Small intestine (tissue), 7 donors: Measurements from ENCODE around the gene ASIC5. TPM values are rescaled to one million over a fixed set of nuclear protein-coding genes. Genes with fewer than 3 reads are reported as not detected.
"Not testable (repeated sequence)": the region's sequence is repeated elsewhere in the genome, so short reads cannot be mapped to it uniquely, and the experiment has no call there.

Experiments
- DNase-seq, 2 donors: peaks; one replicate each; pipeline versions ENCODE4 v3.0.0 to v3.0.0-alpha.2; 2013
- FAIRE-seq: peaks from 2 replicates; lab custom pipeline; 2012; peaks lifted over from hg19 to GRCh38; lab: Jason Lieb, UNC
- H3K27ac ChIP-seq, 3 donors: one replicate each; pipeline ENCODE4 v1.5.1; 2013; ENCODE audit warnings: low read length in 2 of 3, mild to moderate bottlenecking in 2 of 3, control low read depth in 1 of 3, inconsistent platforms in 1 of 3, low read depth in 1 of 3, moderate library complexity in 1 of 3
- H3K27me3 ChIP-seq, 3 donors: one replicate each; pipeline ENCODE4 v1.6.1; 2013; ENCODE audit warnings: low read length in 3 of 3, inconsistent platforms in 1 of 3; ENCODE audit not compliant: control insufficient read depth in 3 of 3, insufficient read depth in 3 of 3
- H3K36me3 ChIP-seq, 3 donors: one replicate each; pipeline ENCODE4 v1.6.1; 2013; ENCODE audit warnings: low read length in 3 of 3, inconsistent platforms in 1 of 3, low read depth in 1 of 3, mild to moderate bottlenecking in 1 of 3, moderate library complexity in 1 of 3; ENCODE audit not compliant: control insufficient read depth in 3 of 3, insufficient read depth in 2 of 3
- H3K4me1 ChIP-seq, 3 donors: one replicate each; pipeline ENCODE4 v1.6.1; 2013; ENCODE audit warnings: low read length in 2 of 3, inconsistent platforms in 1 of 3, low read depth in 1 of 3, mild to moderate bottlenecking in 1 of 3, moderate library complexity in 1 of 3; ENCODE audit not compliant: control insufficient read depth in 3 of 3, insufficient read depth in 2 of 3
- H3K4me3 ChIP-seq, 3 donors: one replicate each; pipeline ENCODE4 v1.5.1; 2013; ENCODE audit warnings: low read length in 3 of 3, control low read depth in 1 of 3, inconsistent platforms in 1 of 3, low read depth in 1 of 3, mild to moderate bottlenecking in 1 of 3, moderate library complexity in 1 of 3
- H3K9me3 ChIP-seq, 2 donors: one replicate each; pipeline ENCODE4 v1.6.1; 2013; ENCODE audit warnings: low read depth in 1 of 2, low read length in 1 of 2; ENCODE audit not compliant: control insufficient read depth in 2 of 2, insufficient read depth in 1 of 2
- WGBS, 3 donors: extraction: QIAGEN DNeasy Blood & Tissue Kit; methylation state at CpG; one replicate each; pipeline ENCODE4 v1.1.7; 2013; 5-methylcytosine and 5-hydroxymethylcytosine counted together
- polyA plus RNA-seq, 4 donors: library from polyadenylated mRNA; stranded (reverse) in 3 of 4; unstranded in 1 of 4; fragments of 200-250 nt in 3 of 4; fragments of 120-200 nt in 1 of 4; gene quantifications; one replicate each; pipeline versions ENCODE4 v1.2.1 to v1.2.3, GENCODE V29; 2013
- donor health status: healthy with polysubstance abuse.
- donor health status: control.
- donor health status: control.
- donor health status: Bipolar disorder and iron deficiency.
- donor health status: healthy.

Gene ASIC5
- polyA plus RNA-seq, 4 donors = 1.0 TPM; not detected in 3

DNA sequence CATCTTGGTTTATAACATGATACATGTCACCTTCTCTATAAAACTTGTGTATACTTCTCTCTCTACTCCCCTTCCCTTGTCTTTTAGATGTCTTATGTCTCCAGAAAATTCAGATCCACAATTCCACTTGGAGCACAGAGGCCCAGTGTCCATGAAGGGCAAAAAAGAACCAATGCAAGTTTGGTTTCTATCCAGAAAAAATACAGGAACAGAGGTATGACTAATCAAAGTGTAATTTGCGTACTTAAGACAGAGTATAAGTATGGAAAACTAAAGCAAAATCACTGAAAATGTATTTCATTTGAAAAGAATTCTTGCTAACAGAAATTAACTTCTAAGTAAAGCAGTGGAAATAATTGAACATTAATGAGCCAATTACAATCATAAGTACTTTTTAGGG lies 61.1 kb downstream of the ASIC5 start:
- Histone ChIP-seq H3K36me3 (no peaks in the 10 kb centered on the region), H3K27me3 (no peaks in the 10 kb centered on the region), H3K27ac (no peak overlapping the region), H3K9me3 (no peaks in the 10 kb centered on the region), H3K4me1 (no peaks in the 10 kb centered on the region), H3K4me3 (no peak overlapping the region)
- WGBS, 3 donors = 83 to 93% (median 85%) methylated on average over 1 of the region's 1 CpG
- DNase-seq = no peak
- no peak for FAIRE-seq

DNA sequence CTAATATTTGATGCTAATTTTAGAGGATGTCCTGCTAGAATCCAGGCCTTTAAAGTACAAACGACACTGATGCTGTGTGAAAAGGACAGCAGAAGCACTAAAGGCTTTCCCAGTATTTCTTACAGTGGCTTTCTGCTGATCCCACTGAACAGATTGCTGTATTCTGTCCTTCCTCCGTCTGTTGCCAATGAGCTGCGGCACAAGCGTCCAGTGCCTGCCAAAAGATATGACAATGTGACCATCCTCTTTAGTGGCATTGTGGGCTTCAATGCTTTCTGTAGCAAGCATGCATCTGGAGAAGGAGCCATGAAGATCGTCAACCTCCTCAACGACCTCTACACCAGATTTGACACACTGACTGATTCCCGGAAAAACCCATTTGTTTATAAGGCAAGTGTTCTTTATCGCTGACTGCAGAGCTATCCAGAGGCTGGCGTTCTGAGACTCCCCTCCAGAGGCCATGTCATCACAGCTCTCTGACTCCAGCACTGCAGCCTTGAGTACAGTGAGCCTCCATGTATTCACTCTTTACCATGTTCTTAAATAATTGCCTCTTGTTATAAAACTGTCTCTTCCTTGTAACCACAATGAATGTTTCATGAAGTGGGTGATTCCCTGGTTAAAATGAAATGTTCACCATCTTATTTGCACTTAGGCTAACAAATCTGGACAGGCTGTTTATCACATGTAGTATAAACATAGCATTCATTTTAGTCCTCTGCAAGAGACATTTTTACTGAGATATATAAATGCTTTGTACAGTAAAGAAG lies 63.7 kb downstream of the ASIC5 start:
- DNase-seq (no peak), FAIRE-seq (no peak)
- Histone ChIP-seq H3K4me3 (no peak overlapping the region), H3K27me3 (no peaks in the 10 kb centered on the region), H3K27ac (peak overlapping the region in 1 of 3 donors; percentile 27), H3K9me3 (no peaks in the 10 kb centered on the region), H3K36me3 (peaks cover 0 to 3% (median 0%) of the 10 kb centered on the region in 3 donors), H3K4me1 (no peaks in the 10 kb centered on the region)
- WGBS, 3 donors = 67 to 80% (median 75%) methylated on average over 9 of the region's 9 CpGs

DNA sequence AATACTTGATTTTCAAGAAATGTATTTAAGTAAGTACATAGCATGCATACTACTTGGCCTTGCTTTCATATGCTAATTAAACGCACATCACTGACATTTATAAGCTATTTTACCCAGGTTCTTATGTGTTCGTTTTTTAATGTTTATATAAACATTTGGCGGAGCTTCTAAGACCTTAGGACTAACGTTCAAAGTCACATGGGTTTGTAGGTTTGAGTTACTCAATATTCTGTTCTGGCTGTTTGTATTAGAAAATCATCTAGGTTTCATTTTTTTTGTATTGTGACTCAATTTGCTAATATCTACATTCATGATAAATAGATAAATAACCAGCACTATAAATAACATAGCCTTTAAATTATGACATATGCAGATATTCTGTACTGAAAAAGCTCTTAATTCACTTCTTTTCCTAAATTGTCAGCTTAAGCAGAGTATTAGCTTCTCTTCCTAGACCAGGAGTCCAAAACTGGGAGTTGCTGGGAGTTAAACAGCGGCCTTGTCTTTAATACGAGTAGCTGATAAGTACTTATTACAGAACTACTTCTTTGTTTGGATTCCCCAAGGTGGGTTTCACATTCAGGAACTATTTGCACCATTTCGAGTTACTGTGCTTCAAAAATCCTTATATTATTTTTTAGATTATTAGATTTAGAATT lies 65.3 kb downstream of the ASIC5 start:
- Histone ChIP-seq H3K27ac (no peak overlapping the region), H3K9me3 (no peaks in the 10 kb centered on the region), H3K27me3 (no peaks in the 10 kb centered on the region), H3K36me3 (peaks cover 0 to 3% (median 0%) of the 10 kb centered on the region in 3 donors), H3K4me1 (no peaks in the 10 kb centered on the region), H3K4me3 (no peak overlapping the region)
- no peak for DNase-seq
- peak; percentile 41 for FAIRE-seq
- 71 to 77% (median 74%) methylated on average over 7 of the region's 7 CpGs for WGBS, 3 donors

DNA sequence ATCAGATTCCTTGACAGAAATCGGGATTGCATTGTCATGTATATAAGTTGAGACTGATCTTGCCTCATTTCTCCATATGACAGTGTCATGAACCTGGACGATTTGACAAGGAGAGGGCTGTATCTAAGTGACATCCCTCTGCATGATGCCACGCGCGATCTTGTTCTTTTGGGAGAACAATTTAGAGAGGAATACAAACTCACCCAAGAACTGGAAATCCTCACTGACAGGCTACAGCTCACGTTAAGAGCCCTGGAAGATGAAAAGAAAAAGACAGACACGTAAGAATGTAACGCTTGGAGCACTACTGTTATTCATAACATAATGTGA lies 66.3 kb downstream of the ASIC5 start:
- H3K27me3 ChIP-seq = no peaks in the 10 kb centered on the region
- WGBS, 3 donors = 82 to 88% (median 86%) methylated on average over 8 of the region's 8 CpGs
- FAIRE-seq = no peak

DNA sequence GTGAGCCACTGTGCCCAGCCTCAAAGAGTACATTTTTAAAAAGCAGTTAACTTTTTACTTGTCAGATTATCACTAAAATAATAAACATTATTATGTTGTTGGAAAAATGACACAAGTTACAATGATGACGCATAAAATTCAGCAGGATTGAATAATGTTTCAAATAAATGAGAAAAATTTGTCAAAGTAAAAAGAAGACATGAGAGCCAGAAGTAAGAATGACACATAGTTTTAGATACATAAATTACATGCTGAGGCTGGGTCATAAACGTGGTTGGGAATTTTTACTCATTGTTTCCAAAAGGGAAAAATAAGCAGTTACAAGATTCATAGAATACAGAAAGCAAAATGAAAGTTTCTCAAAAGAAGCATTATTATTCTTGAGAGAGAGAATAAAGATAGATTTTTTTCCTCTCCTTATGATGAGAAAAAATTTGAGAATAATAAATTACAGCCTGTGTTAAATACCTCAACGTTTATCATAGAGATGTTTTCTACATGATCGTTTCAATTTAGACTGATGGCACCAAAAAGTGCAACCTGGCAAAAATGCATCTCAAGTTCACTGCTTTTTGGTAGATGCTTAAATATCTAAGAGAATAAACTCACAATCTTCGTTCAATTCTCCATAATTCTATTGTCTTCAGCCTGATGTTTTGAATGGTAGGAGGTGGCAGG lies 66.8 kb downstream of the ASIC5 start:
- no peaks in the 10 kb centered on the region for H3K9me3 ChIP-seq
- WGBS, 3 donors = 73 to 78% (median 77%) methylated on average over 5 of the region's 5 CpGs
- H3K4me3 ChIP-seq = no peak overlapping the region
- no peak for DNase-seq
- no peak overlapping the region for H3K27ac ChIP-seq
- H3K4me1 ChIP-seq = no peaks in the 10 kb centered on the region
- FAIRE-seq = no peak
- peaks cover 0 to 3% (median 0%) of the 10 kb centered on the region in 3 donors for H3K36me3 ChIP-seq
- H3K27me3 ChIP-seq = no peaks in the 10 kb centered on the region

More for the DNA sequence above, 66.3 kb downstream of the ASIC5 start:
- no peak for DNase-seq
- Histone ChIP-seq H3K36me3 (peaks cover 0 to 3% (median 0%) of the 10 kb centered on the region in 3 donors), H3K4me3 (no peak overlapping the region), H3K4me1 (no peaks in the 10 kb centered on the region), H3K27ac (no peak overlapping the region), H3K9me3 (no peaks in the 10 kb centered on the region)

DNA sequence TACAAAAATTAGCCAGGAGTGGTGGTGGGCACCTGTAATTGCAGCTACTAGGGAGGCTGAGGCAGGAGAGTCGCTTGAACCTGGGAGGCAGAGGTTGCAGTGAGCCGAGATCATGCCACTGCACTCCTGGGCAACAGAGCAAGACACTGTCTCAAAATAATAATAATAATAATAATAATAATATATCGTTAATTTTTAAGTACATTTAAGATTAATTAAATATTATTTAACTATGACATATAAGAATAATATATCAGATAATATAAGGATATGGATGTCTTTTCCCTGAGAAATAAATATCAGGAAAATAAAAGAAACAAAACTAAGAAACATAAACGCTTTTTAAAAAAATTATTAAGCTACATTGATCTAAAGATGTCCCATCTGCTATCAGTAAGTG lies 68.5 kb downstream of the ASIC5 start:
- not testable (repeated sequence) for DNase-seq, H3K4me1 ChIP-seq, H3K4me3 ChIP-seq, H3K36me3 ChIP-seq, H3K27me3 ChIP-seq, H3K27ac ChIP-seq, H3K9me3 ChIP-seq, FAIRE-seq
- 91 to 93% (median 93%) methylated on average over 4 of the region's 4 CpGs for WGBS, 3 donors

DNA sequence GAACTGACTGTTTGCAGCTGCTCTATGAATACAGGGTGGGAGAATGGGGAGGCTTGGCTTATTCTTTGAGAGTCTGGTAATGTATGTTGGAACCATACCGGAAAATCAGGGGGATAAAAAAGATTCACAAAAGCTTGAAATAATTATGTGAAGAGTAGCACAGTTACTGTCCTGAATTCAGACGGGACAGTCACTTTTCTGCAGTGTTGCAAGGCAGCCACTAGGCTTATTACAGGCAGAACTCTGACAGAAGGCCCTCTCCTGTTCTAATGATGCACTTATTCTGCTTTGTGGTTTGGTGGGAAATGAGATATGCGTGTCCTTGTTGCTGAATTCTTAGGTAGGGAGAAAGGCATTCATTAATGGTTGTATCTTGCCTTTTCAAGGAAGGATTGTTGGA lies 70.1 kb downstream of the ASIC5 start:
- Histone ChIP-seq H3K27ac (no peak overlapping the region), H3K4me3 (no peak overlapping the region), H3K27me3 (no peaks in the 10 kb centered on the region), H3K9me3 (no peaks in the 10 kb centered on the region), H3K36me3 (peaks cover 0 to 3% (median 0%) of the 10 kb centered on the region in 3 donors), H3K4me1 (no peaks in the 10 kb centered on the region)
- whole genome bisulfite sequencing, 3 donors = 57 to 61% (median 59%) methylated on average over 3 of the region's 3 CpGs
- peak in 1 of 2 donors; percentile 13 for DNase-seq
- no peak for FAIRE-seq

DNA sequence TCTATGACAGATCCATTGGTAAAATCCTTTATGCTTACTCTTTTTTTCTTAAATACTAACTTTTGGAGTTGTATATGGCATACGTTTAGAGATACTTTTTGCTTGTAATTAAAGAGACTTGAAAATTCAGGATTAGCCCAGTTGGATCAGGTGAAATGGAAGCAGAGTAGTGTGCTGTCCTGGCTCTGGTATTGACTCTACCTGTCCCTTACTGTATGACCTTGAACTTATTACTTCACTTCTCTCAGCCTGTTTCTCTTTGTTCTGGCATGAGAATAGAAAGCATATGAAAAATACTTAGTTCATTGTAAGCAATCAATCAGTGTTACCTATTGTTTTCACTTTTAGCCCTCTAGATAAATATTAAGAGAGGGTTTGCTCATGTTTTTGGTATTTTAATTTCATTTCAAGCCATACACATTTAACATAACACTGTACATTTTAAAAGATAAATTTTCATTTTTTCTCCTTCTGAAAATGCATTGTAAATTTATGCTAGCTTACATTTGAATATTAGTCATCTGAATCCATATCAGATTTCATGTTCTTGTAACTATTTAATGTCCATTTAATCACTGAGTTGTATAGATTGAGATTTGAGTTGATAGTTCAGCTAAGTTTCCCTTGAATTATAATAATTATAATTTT lies 71.4 kb downstream of the ASIC5 start:
- DNase-seq (no peak), FAIRE-seq (peak; percentile 23)
- Histone ChIP-seq H3K4me1 (no peaks in the 10 kb centered on the region), H3K27ac (no peak overlapping the region), H3K4me3 (no peak overlapping the region), H3K36me3 (peaks cover 0 to 3% (median 0%) of the 10 kb centered on the region in 3 donors), H3K27me3 (no peaks in the 10 kb centered on the region), H3K9me3 (no peaks in the 10 kb centered on the region)
- 67 to 87% (median 84%) methylated on average over 1 of the region's 1 CpG for WGBS, 3 donors
